NCI-H1694 treated with DMSO at 0.1 percent for 48 hours (cell line): ENCODE results near the gene CUL1.
A peak's percentile ranks its signal among the peaks of the same experiment; 100 is the strongest.

Source experiments
- DNase-seq: peaks from one replicate; lab custom pipeline; 2025; lab: John Stamatoyannopoulos, UW

CUL1 gene

DNA sequence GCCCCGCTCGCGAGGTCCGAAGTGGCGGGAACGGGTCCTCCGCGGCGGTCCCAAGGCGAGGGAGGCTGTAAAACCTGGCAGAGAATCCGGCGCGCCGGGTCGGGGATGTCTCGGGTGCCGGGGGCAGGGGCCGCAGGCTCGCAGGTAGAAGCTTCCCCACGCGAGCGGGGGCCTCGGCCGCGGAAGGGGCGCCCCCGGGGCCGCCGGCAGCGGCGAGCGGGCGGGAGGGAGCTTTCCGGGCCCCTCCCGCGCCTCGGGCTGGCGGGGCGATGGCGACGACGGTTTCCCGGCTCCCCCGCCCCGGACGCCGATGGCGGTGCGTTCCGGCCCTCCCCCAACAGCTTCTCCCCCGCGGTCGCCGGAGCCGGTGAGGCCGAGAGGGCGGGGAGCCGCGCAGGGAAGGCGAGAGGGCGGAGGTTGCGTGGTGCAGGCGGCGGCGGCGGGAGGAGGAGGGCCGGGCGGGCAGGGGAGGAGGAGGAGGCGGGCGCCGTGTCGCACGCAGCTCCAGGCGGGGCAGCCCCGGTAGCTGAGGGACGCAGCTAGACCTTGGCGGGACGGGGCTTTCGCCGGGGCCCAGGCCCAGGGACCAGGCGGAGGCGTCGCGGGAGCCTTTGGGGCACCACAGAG, at the start of gene CUL1:
CUL1 (plus strand) TSS at position 507 of the 627 bp plus-strand sequence. CDS start 31,220 bp downstream, outside the sequence.
- peak; percentile 32 for DNase-seq

- DNase-seq: no peak
Observed at GRCh38 chr7:148650232-148650858, 48.4 kb upstream of the CUL1 start.

- DNase-seq: no peak
Observed at GRCh38 chr7:148652773-148653172, 45.9 kb upstream of the CUL1 start.

- DNase-seq: no peak
Observed at GRCh38 chr7:148657929-148658328, 40.8 kb upstream of the CUL1 start.

DNA sequence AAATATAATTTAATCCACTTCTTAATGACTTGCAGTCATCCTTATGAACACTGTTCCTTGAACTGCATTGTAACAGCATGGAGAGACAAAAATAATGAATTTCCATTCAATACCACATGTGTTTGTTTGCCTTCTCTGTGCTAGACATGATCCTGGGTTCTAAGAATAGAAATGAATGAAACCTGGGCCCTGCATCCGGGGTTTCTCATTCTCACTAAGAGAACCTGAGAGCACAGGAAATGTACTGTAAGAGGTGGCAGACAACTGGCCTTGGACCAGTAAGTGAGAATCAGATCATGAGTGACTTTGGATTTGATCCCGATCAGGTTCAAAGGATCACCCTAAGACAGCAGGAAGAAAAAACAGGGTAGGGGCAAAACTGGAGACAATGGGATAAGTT, 37.2 kb upstream of the CUL1 start:
- no peak for DNase-seq

DNA sequence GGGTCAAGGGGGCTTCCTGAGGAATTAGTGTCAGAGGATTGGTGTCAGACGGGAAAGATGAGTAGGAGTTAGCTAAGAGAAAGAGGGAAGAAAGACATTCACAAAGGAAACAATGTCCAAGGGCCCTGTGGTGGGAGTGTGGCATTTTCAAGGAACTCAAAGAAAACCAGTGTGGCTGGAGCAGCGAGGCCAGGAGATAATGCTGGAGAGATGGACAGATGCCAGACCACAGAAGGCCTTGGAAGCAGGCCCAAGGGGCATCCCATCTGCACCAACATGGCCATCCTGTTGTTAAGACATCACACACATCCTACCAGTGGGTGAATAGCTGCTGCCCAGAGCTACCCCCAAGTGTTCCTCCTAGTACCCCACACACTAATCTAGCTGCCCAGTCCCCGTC, 36.1 kb upstream of the CUL1 start:
- DNase-seq: no peak

DNA sequence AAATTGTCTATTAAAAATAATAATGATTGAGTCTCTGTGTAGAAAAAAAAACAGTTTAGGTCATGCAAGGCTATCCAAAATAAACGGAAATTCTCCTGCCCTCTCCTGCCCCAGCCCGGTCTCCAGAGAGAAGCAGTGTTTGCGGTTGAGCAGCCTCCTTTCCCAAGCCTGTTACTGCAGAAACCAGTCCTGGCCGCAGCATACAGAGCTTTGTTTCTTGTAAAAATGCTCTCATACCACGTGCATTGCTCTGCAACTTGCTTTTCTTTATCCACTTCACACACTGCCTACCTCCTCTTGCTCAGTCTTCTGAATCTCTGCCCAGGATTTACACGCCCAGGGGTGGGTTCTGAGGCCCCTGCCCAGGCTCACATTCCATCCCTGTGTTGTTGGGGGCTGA, 34.4 kb upstream of the CUL1 start:
- DNase-seq: no peak

DNA sequence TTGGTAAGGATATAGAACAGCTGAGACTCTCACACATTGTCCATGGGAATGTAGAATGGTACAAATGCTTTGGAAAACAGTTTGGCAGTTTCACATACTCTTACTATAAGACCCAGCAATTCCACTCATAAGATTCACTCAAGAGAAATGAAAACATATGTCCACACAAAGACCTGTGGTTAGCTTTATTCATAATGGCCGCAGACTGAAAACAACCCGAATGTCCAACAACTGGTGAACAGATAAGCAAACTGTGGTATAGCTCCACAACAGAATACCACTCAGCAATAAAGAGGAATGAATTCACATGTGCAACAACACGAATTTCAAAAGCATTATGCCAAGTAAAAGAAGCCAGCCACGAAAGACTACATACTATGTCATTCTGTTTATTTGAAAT, 33.5 kb upstream of the CUL1 start:
- DNase-seq: no peak

GRCh38 chr7:148669927-148670326, 28.8 kb upstream of the CUL1 start:
- no peak for DNase-seq

GRCh38 chr7:148670374-148670773, 28.3 kb upstream of the CUL1 start:
- no peak for DNase-seq

GRCh38 chr7:148670807-148671206, 27.9 kb upstream of the CUL1 start:
- no peak for DNase-seq

DNA sequence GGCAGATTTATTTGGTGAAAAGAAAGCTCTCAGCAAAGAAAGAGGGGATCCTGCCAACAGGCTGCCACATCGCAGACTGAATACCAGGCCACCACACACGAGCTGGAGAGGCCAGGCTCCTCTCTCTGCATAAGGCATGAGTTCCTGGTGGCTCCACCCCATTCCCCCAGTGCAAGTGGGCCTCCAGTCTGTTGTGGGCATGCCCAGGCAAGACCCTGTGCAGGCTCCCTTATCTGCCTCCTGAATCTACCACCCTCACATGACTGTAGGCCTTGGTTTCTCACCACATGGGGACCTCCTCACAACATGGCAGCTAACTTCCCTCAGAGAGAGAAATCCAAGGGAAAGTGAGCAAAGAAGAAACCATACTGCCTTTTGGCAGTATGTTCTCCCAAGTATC, 26.7 kb upstream of the CUL1 start:
- DNase-seq: no peak

DNA sequence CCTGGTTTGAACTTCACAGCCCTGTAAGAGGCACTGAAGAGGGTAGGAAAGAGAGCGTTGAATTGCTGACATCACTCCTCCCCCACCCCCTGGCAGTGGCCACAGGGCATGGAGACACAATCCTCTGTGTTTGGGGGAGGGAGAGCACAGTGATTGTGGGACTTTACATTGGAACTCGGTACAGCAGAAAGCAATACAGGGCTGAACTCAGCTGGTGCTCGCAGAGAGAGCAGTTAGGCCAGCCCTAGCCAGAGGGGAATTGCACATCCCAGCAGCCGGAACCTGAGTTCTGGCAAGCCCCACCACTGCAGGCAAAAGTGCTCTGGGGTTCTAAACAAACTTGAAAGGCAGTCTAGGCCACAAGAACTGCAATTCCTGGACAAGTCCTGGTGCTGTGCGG, 24.0 kb upstream of the CUL1 start:
- no peak for DNase-seq

GRCh38 chr7:148676291-148676690, 22.4 kb upstream of the CUL1 start:
- no peak for DNase-seq

- no peak for DNase-seq
Observed at GRCh38 chr7:148681821-148682220, 16.9 kb upstream of the CUL1 start.

- no peak for DNase-seq
Observed at GRCh38 chr7:148684289-148684830, 14.3 kb upstream of the CUL1 start.

DNA sequence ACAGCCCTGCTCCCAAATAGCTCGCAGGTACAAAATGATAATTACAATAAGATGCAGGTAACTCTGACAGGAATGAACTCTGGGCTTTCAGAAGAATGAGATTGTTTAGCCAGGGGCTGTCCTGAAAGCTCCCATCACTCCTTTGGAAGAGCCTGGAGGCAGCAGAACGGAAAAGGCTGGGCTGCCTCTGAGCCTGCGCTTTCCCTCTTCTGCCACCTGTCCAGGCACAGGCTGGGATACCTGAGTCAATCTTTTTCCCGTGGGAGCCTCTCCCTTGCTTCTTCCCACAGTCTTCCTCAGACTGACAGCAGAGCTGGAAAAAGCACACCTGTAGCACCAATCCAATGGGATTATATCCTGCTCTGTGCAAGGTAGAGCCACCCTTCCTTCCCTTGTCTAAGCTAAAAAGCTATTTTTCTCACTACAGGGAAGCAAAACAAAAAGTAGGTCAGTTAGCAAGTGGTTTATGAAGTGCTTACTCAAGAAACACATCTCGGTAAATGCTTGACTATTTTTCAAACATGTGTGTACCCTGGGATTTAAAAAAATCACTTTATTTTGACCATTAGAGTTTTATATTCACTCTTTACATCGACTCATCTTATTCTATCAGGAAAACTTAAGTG, 12.3 kb upstream of the CUL1 start:
- no peak for DNase-seq

DNA sequence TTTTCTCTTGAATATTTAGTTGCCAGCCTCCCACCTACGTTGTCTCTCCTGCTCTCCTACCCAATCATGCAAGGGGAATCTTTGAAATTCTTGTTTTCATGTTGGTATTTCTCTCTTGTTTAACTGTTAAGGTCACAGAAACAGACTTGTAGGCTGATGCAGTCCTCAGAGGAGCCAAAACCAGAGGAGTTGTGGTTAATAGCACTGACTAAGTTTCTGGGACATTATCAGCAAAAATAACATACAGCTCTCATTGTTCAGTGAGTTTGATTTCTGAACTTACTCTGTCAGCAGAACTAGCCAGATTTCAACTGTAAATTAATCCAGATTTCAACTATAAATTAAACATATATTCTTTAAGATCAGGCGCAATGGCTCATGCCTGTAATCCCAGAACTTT, 11.1 kb upstream of the CUL1 start:
- DNase-seq: no peak

DNA sequence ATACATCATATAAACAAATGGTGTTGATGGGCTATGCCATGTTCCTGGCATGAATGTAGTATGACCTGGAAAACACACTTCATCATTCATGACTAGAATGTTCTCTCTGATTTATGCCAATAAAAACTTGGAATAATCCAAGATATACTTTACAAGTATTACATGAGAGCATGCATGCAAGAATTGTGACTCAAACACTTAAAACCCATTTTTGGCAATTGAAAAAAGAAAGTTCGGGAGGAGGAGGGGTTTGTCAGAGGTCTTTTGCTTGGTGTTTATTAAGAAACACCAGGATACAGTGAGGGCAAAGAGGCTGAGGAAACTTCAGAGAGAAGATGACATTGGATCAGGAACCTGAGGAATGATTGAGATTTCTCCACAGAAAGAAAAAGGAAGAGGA, 10.2 kb upstream of the CUL1 start:
- DNase-seq: no peak

DNA sequence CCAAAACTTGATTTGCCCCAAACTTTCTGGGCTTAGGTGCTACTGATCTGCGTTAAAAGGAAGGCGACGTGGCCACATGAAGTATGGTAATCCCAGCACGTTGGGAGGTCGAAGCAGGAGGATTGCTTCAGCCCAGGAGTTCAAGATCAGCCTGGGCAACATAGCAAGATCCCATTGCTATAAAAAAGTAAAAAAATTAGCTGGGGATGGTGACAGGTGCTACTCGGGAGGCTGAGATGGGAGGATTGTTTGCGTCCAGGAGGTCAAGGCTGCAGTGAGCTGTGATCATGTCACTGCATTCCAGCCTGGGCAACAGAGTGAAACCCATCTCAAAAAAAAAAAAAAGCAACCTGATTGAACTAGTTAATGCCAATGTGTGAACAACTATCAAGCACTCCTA, 5.1 kb upstream of the CUL1 start:
- no peak for DNase-seq

DNA sequence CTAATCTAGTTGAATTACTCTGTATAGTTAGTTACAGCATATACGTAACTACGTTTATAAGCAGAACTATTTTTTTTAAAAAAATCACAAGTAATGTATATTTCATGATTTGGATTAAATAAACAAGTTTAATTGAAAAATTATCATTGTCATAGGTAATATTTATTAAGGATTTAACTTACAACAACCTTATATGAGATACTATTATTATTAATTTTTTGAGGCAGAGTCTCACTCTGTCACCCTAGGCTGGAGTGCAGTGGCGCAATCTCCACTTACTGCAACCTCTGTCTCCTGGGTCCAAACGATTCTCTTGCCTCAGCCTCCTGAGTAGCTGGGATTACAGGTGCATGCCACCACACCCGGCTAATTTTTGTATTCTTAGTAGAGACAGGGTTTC, 4.1 kb upstream of the CUL1 start:
- DNase-seq: no peak

DNA sequence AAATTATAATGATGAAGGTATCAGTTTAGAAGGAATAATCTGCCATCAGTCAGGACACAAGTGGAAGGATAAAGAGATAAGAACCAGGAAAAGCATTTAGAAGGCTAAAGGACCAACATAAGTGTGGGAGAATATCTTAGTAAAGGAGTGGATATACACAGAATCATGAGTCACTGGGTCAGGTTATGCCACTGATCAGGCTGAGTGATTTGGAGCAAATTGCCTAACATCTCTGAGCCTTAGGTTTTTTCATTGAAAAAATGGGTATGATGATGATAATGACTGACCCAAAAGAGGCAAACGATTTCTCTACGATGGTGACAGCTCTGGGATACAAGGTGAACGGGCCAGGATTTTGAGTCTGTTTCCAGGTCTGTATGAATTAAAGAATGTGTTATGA, 2.8 kb upstream of the CUL1 start:
- no peak for DNase-seq

- DNase-seq: no peak
Observed at GRCh38 chr7:148696787-148697186, 1.9 kb upstream of the CUL1 start.
